Measurements from ENCODE around the gene PALLD.

PALLD gene

GRCh38 chr4:168652755-168653154 is 155.9 kb downstream of the PALLD start:
- no peak for DNase-seq

GRCh38 chr4:168654104-168654847 is 157.4 kb downstream of the PALLD start:
- no peak for DNase-seq

GRCh38 chr4:168654848-168655174 is 158.0 kb downstream of the PALLD start:
- DNase-seq = no peak

GRCh38 chr4:168655182-168655581 is 158.3 kb downstream of the PALLD start:
- DNase-seq = no peak

GRCh38 chr4:168656055-168656660 is 159.3 kb downstream of the PALLD start:
- DNase-seq = no peak

- DNase-seq = no peak
Observed at GRCh38 chr4:168656946-168657473, 160.2 kb downstream of the PALLD start.

- no peak for DNase-seq
Observed at GRCh38 chr4:168658751-168659150, 161.9 kb downstream of the PALLD start.

- DNase-seq = no peak
Observed at GRCh38 chr4:168659741-168660465, 163.1 kb downstream of the PALLD start.

- DNase-seq = no peak
Observed at GRCh38 chr4:168662297-168662984, 165.6 kb downstream of the PALLD start.

GRCh38 chr4:168664242-168664891 is 167.5 kb downstream of the PALLD start:
- DNase-seq = no peak

GRCh38 chr4:168666531-168666930 is 169.7 kb downstream of the PALLD start:
- DNase-seq = no peak

- no peak for DNase-seq
Observed at GRCh38 chr4:168667376-168667775, 170.5 kb downstream of the PALLD start.

GRCh38 chr4:168667921-168668320 is 171.1 kb downstream of the PALLD start:
- DNase-seq = no peak

GRCh38 chr4:168673476-168673875 is 176.6 kb downstream of the PALLD start:
- no peak for DNase-seq

GRCh38 chr4:168674077-168674747 is 177.4 kb downstream of the PALLD start:
- DNase-seq = no peak

GRCh38 chr4:168674866-168675265 is 178.0 kb downstream of the PALLD start:
- no peak for DNase-seq

GRCh38 chr4:168677063-168677462 is 180.2 kb downstream of the PALLD start:
- DNase-seq = no peak

- no peak for DNase-seq
Observed at GRCh38 chr4:168677879-168678278, 181.0 kb downstream of the PALLD start.

GRCh38 chr4:168678751-168679366 is 182.0 kb downstream of the PALLD start:
- no peak for DNase-seq

GRCh38 chr4:168679397-168679796 is 182.5 kb downstream of the PALLD start:
- no peak for DNase-seq

- no peak for DNase-seq
Observed at GRCh38 chr4:168679819-168680218, 183.0 kb downstream of the PALLD start.
